ENCODE measurements around the gene NR2F1-AS1.
A peak's percentile ranks its signal among the peaks of the same experiment; 100 is the strongest.
"Not testable (repeated sequence)": the region's sequence is repeated elsewhere in the genome, so short reads cannot be mapped to it uniquely, and the experiment has no call there.

Gene NR2F1-AS1

GRCh38 chr5:93423300-93423699, 157.7 kb downstream of the NR2F1-AS1 start:
- no peak for DNase-seq

- no peak for DNase-seq
These were observed 158.3 kb downstream of the NR2F1-AS1 start for GRCh38 chr5:93422652-93423280.

GRCh38 chr5:93421987-93422401, 159.0 kb downstream of the NR2F1-AS1 start:
- DNase-seq = no peak

- no peak for DNase-seq
These were observed 159.6 kb downstream of the NR2F1-AS1 start for GRCh38 chr5:93421468-93421867.

GRCh38 chr5:93417490-93417889, 163.5 kb downstream of the NR2F1-AS1 start:
- no peak for DNase-seq

GRCh38 chr5:93415819-93416218, 165.2 kb downstream of the NR2F1-AS1 start:
- no peak for DNase-seq

GRCh38 chr5:93411716-93412115, 169.3 kb downstream of the NR2F1-AS1 start:
- DNase-seq = no peak

GRCh38 chr5:93409691-93410090, 171.3 kb downstream of the NR2F1-AS1 start:
- DNase-seq = no peak

- no peak for DNase-seq
These were observed 173.6 kb downstream of the NR2F1-AS1 start for GRCh38 chr5:93407454-93407853.

- no peak for DNase-seq
These were observed 174.0 kb downstream of the NR2F1-AS1 start for GRCh38 chr5:93406971-93407401.

- no peak for DNase-seq
These were observed 176.8 kb downstream of the NR2F1-AS1 start for GRCh38 chr5:93404246-93404645.

- no peak for DNase-seq
These were observed 177.7 kb downstream of the NR2F1-AS1 start for GRCh38 chr5:93403141-93403928.

- DNase-seq = no peak
These were observed 178.6 kb downstream of the NR2F1-AS1 start for GRCh38 chr5:93402451-93402850.

- no peak for DNase-seq
These were observed 179.3 kb downstream of the NR2F1-AS1 start for GRCh38 chr5:93401634-93402213.

GRCh38 chr5:93399675-93400074, 181.3 kb downstream of the NR2F1-AS1 start:
- no peak for DNase-seq

- peak; percentile 10 for DNase-seq
These were observed 185.0 kb downstream of the NR2F1-AS1 start for GRCh38 chr5:93395971-93396379.

- DNase-seq = no peak
These were observed 186.0 kb downstream of the NR2F1-AS1 start for GRCh38 chr5:93395010-93395409.

- DNase-seq = no peak
These were observed 186.7 kb downstream of the NR2F1-AS1 start for GRCh38 chr5:93394301-93394700.

- not testable (repeated sequence) for DNase-seq
These were observed 189.8 kb downstream of the NR2F1-AS1 start for GRCh38 chr5:93391169-93391568.

GRCh38 chr5:93385655-93386054, 195.4 kb downstream of the NR2F1-AS1 start:
- DNase-seq = no peak

- no peak for DNase-seq
These were observed 196.0 kb downstream of the NR2F1-AS1 start for GRCh38 chr5:93384995-93385394.

- no peak for DNase-seq
These were observed 197.0 kb downstream of the NR2F1-AS1 start for GRCh38 chr5:93384026-93384425.

- DNase-seq = no peak
These were observed 198.7 kb downstream of the NR2F1-AS1 start for GRCh38 chr5:93382188-93382825.

GRCh38 chr5:93381057-93381456, 200.0 kb downstream of the NR2F1-AS1 start:
- no peak for DNase-seq
